Measurements from ENCODE around the gene NBAS.

The NBAS gene

GRCh38 chr2:15591692-15592463, 30.7 kb upstream of the NBAS start, which contains the start of gene DDX1:
DDX1 (plus strand) TSS chr2:15591868; CDS start chr2:15591934, 66 bp downstream.
- Histone ChIP-seq H3F3A (ENCODE audit: insufficient read depth, low read length) (no peaks in the 10 kb centered on the region), H3K79me2 (ENCODE audit: insufficient read depth, low read length) (peaks cover 31% of the 10 kb centered on the region), H3K4me3 (ENCODE audit: low read depth, low read length, poor library complexity, severe bottlenecking) (peak within 1 kb of the TSS; percentile 96), H3K9ac (ENCODE audit: low read length) (peak within 1 kb of the TSS; percentile 92), H3K27ac (ENCODE audit: low read depth, low read length, poor library complexity, severe bottlenecking) (no peak within 1 kb of the TSS), H3K4me1 (ENCODE audit: insufficient read depth, low read length, severe bottlenecking) (peaks cover 24% of the 10 kb centered on the region), H3K9me2 (ENCODE audit: low read depth, low read length) (no peaks in the 10 kb centered on the region), H4K20me1 (ENCODE audit: insufficient read depth, low read length) (no peaks in the 10 kb centered on the region), H3K4me2 (ENCODE audit: low read length) (peak within 1 kb of the TSS; percentile 91), H3K9me3 (ENCODE audit: low read length) (no peaks in the 10 kb centered on the region), H3K27me3 (ENCODE audit: insufficient read depth, low read length) (no peaks in the 10 kb centered on the region), H2AFZ (ENCODE audit: low read length) (peak within 1 kb of the TSS; percentile 87), H3K36me3 (ENCODE audit: insufficient read depth, low read length) (peaks cover 26% of the 10 kb centered on the region)
- TF ChIP-seq EZH2 (IDR thresholded peaks at IDR 0.05; ENCODE audit: borderline replicate concordance, low read length) (no peak), CTCF (IDR thresholded peaks at IDR 0.05; ENCODE audit: low read length) (no peak)

- peaks cover 24% of the 10 kb centered on the region for H3K4me1 ChIP-seq (ENCODE audit: insufficient read depth, low read length, severe bottlenecking)
- no peaks in the 10 kb centered on the region for H4K20me1 ChIP-seq (ENCODE audit: insufficient read depth, low read length)
- H3K9ac ChIP-seq (ENCODE audit: low read length) = peak overlapping the region; percentile 92
- peak overlapping the region; percentile 91 for H3K4me2 ChIP-seq (ENCODE audit: low read length)
- H2AFZ ChIP-seq (ENCODE audit: low read length) = peak overlapping the region; percentile 87
- no peaks in the 10 kb centered on the region for H3K9me3 ChIP-seq (ENCODE audit: low read length)
- H3K79me2 ChIP-seq (ENCODE audit: insufficient read depth, low read length) = peaks cover 31% of the 10 kb centered on the region
- no peak overlapping the region for H3K27ac ChIP-seq (ENCODE audit: low read depth, low read length, poor library complexity, severe bottlenecking)
- peaks cover 20% of the 10 kb centered on the region for H3K36me3 ChIP-seq (ENCODE audit: insufficient read depth, low read length)
- H3K9me2 ChIP-seq (ENCODE audit: low read depth, low read length) = no peaks in the 10 kb centered on the region
- no peaks in the 10 kb centered on the region for H3K27me3 ChIP-seq (ENCODE audit: insufficient read depth, low read length)
- no peak for TF ChIP-seq EZH2 (IDR thresholded peaks at IDR 0.05; ENCODE audit: borderline replicate concordance, low read length)
- TF ChIP-seq CTCF (IDR thresholded peaks at IDR 0.05; ENCODE audit: low read length) = no peak
- H3K4me3 ChIP-seq (ENCODE audit: low read depth, low read length, poor library complexity, severe bottlenecking) = peak overlapping the region; percentile 96
- no peaks in the 10 kb centered on the region for H3F3A ChIP-seq (ENCODE audit: insufficient read depth, low read length)
These were observed 30.2 kb upstream of the NBAS start for GRCh38 chr2:15591373-15591691.

- Histone ChIP-seq H4K20me1 (ENCODE audit: insufficient read depth, low read length) (no peaks in the 10 kb centered on the region), H2AFZ (ENCODE audit: low read length) (no peak overlapping the region), H3K9me3 (ENCODE audit: low read length) (no peaks in the 10 kb centered on the region), H3K9me2 (ENCODE audit: low read depth, low read length) (no peaks in the 10 kb centered on the region), H3F3A (ENCODE audit: insufficient read depth, low read length) (no peaks in the 10 kb centered on the region), H3K36me3 (ENCODE audit: insufficient read depth, low read length) (no peaks in the 10 kb centered on the region), H3K9ac (ENCODE audit: low read length) (no peak overlapping the region), H3K4me3 (ENCODE audit: low read depth, low read length, poor library complexity, severe bottlenecking) (no peak overlapping the region), H3K4me1 (ENCODE audit: insufficient read depth, low read length, severe bottlenecking) (peaks cover 19% of the 10 kb centered on the region), H3K79me2 (ENCODE audit: insufficient read depth, low read length) (peaks cover 16% of the 10 kb centered on the region), H3K27ac (ENCODE audit: low read depth, low read length, poor library complexity, severe bottlenecking) (no peak overlapping the region), H3K27me3 (ENCODE audit: insufficient read depth, low read length) (no peaks in the 10 kb centered on the region), H3K4me2 (ENCODE audit: low read length) (no peak overlapping the region)
- TF ChIP-seq EZH2 (IDR thresholded peaks at IDR 0.05; ENCODE audit: borderline replicate concordance, low read length) = no peak
- peak; percentile 63 for TF ChIP-seq CTCF (IDR thresholded peaks at IDR 0.05; ENCODE audit: low read length)
These were observed 27.3 kb upstream of the NBAS start for GRCh38 chr2:15588329-15588919.

Data from OCI-LY1 (cell line).